KMS-11 (cell line): ENCODE measurements around the gene PROC.

Source experiments
- H2AFZ ChIP-seq: fragments of 200-600 bp; sonication (generic); 2 replicates; pipeline ENCODE4 v1.6.1; 2016; ENCODE audit warnings: antibody characterized with exemption, mixed run types, low read depth
- H3K27ac ChIP-seq: fragments of 200-600 bp; sonication (generic); 2 replicates; pipeline ENCODE4 v1.6.1; 2016; ENCODE audit warnings: mild to moderate bottlenecking, mixed run types
- H3K27me3 ChIP-seq: fragments of 200-600 bp; sonication (generic); 2 replicates; pipeline ENCODE4 v1.6.1; 2017; ENCODE audit warnings: mild to moderate bottlenecking, low read depth, mixed run types, moderate library complexity; ENCODE audit not compliant: insufficient read depth
- H3K36me3 ChIP-seq: fragments of 200-600 bp; sonication (generic); 2 replicates; pipeline ENCODE4 v1.6.1; 2017; ENCODE audit warnings: mild to moderate bottlenecking, mixed run types; ENCODE audit not compliant: insufficient read depth
- H3K4me1 ChIP-seq: fragments of 200-600 bp; sonication (generic); 2 replicates; pipeline ENCODE4 v1.6.1; 2016; ENCODE audit warnings: mild to moderate bottlenecking, low read depth, mixed run types; ENCODE audit not compliant: poor library complexity, severe bottlenecking
- H3K4me2 ChIP-seq: fragments of 200-600 bp; sonication (generic); 2 replicates; pipeline ENCODE4 v1.7.0; 2016; ENCODE audit warnings: mild to moderate bottlenecking, mixed run types
- H3K4me3 ChIP-seq: fragments of 200-600 bp; sonication (generic); IDR thresholded peaks from 2 replicates; pipeline ENCODE4 v1.6.1; 2017; ENCODE audit warnings: low read depth, low read length, mixed read lengths; ENCODE audit not compliant: insufficient read depth
- H3K79me2 ChIP-seq: fragments of 200-600 bp; sonication (generic); 2 replicates; pipeline ENCODE4 v1.6.1; 2016; ENCODE audit warnings: low read depth, mixed run types; ENCODE audit not compliant: insufficient read depth
- H3K9ac ChIP-seq: fragments of 200-600 bp; sonication (generic); 2 replicates; pipeline ENCODE4 v1.6.1; 2016; ENCODE audit warnings: mild to moderate bottlenecking, mixed run types
- H4K20me1 ChIP-seq: fragments of 200-600 bp; sonication (generic); 2 replicates; pipeline ENCODE4 v1.6.1; 2016; ENCODE audit warnings: mild to moderate bottlenecking, mixed run types; ENCODE audit not compliant: insufficient read depth
- TF ChIP-seq, protein P1 (sequence below): fragments of 200-600 bp; sonication (generic); conservative IDR thresholded peaks from 2 replicates; pipeline ENCODE4 v1.6.1; 2017; ENCODE audit warnings: low read depth, mild to moderate bottlenecking, antibody characterized with exemption, low read length, moderate library complexity, mixed read lengths

PROC gene

DNA sequence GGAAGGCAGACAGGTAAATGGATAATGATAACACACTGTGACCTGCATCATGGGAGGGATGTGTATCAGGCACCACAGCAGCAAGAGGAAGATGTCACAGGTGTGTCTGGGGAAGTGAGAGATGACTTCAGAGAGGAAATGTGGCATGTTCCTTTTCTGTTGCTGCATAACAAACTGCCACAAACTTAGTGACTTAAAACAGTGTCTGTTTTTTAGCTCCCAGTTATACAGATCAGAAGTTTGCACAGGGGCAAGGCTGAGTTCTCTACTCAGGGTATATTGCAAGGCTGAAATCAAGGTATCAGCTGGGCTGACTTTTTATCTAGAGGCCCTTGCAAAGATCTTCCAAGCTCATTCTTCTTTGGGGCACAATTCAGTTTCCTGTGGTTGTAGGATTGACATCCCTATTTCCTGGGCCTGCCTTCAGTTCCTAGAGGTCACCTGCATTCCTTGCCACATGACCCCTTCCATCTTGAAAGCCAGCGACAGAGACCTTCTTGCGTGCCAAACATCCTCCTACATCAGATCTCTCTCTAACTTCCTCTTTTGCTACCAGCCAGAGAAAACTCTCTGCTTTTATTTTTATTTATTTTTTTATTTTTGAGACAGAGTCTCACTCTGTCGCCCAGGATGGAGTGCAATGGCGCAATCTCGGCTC is 28.3 kb upstream of the PROC start:
- H3K4me3 ChIP-seq = no peak overlapping the region
- no peaks in the 10 kb centered on the region for H4K20me1 ChIP-seq
- no peak overlapping the region for H3K9ac ChIP-seq
- H3K27ac ChIP-seq = no peak overlapping the region
- no peaks in the 10 kb centered on the region for H3K27me3 ChIP-seq
- peaks cover 37% of the 10 kb centered on the region for H3K4me1 ChIP-seq
- peaks cover 20% of the 10 kb centered on the region; the same call in 1 of the 2 replicates for H3K79me2 ChIP-seq
- TF ChIP-seq, protein P1, sequence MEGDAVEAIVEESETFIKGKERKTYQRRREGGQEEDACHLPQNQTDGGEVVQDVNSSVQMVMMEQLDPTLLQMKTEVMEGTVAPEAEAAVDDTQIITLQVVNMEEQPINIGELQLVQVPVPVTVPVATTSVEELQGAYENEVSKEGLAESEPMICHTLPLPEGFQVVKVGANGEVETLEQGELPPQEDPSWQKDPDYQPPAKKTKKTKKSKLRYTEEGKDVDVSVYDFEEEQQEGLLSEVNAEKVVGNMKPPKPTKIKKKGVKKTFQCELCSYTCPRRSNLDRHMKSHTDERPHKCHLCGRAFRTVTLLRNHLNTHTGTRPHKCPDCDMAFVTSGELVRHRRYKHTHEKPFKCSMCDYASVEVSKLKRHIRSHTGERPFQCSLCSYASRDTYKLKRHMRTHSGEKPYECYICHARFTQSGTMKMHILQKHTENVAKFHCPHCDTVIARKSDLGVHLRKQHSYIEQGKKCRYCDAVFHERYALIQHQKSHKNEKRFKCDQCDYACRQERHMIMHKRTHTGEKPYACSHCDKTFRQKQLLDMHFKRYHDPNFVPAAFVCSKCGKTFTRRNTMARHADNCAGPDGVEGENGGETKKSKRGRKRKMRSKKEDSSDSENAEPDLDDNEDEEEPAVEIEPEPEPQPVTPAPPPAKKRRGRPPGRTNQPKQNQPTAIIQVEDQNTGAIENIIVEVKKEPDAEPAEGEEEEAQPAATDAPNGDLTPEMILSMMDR = no peak
- H3K4me2 ChIP-seq = no peak overlapping the region
- H2AFZ ChIP-seq = no peak overlapping the region
- H3K36me3 ChIP-seq = no peaks in the 10 kb centered on the region

DNA sequence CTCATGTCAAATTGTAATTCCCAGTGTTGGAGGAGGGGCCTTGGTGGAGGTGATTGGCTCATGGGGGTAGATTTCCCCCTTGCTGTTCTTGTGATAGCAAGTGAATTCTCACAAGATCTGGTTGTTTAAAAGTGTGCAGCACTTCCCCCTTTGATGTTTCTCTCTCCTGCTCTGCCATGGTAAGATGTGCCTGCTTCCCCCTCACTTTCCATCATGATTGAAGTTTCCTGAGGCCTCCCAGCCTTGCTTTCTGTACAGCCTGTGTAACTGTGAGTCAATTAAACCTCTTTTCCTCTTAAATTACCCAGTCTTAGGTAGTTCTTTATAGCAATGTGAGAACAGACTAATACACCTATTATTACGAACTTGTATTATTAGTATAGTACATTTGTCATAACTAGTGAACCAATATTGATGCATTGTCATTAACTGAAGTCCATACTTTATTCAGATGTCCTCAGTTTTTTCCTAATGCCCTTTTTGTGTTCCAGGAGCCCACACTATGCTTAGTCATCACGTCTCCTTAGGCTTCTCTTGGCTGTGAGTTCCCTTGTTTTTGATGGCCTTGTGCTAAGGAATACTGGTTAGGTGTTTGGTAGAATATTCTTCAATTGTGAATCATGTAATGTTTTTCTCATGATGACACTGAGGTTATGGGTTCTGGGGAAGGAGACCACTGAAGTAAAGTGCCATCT is 25.9 kb upstream of the PROC start:
- Histone ChIP-seq H3K4me3 (no peak overlapping the region), H3K27me3 (no peaks in the 10 kb centered on the region), H3K79me2 (no peaks in the 10 kb centered on the region), H3K4me1 (peaks cover 26% of the 10 kb centered on the region), H2AFZ (no peak overlapping the region), H3K36me3 (no peaks in the 10 kb centered on the region), H3K27ac (no peak overlapping the region), H4K20me1 (no peaks in the 10 kb centered on the region), H3K9ac (no peak overlapping the region), H3K4me2 (no peak overlapping the region)
- TF ChIP-seq, protein P1 = no peak

DNA sequence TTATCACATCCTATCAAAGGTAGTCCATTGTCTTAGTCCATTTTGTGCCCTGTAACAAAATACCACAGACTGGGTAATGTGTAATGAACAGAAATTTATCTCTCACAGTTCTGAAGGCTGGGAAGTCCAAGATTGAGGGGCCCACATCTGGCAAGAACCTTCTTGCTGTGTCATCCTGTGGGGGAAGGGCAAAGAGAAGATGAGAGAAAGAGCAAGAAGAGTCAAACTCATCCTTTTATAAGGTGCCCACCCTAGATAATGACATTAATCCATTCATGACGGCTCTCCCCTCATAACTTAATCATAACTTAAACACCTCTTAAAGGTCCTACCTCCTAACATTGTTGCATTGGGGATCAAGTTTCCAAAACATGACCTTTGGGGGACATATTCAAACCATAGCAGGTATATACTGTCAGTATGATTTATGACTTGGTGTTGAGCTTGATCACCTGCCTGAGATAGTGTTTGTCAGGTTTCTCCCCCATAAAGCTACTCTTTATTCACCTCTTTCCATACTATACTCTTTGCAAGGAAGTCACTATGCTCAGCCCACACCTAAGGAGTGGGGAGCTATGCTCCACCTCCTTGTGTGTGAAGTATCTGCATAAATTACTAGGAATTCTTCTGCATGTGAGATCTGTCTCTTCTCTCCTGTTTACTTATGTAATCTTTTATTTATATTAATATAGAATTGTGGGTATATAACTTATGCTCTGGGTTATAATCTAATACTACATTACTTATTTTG is 25.2 kb upstream of the PROC start:
- H2AFZ ChIP-seq = no peak overlapping the region
- no peak overlapping the region for H3K4me3 ChIP-seq
- no peaks in the 10 kb centered on the region for H3K36me3 ChIP-seq
- no peak overlapping the region for H3K9ac ChIP-seq
- peaks cover 29% of the 10 kb centered on the region for H3K4me1 ChIP-seq
- TF ChIP-seq, protein P1 = no peak
- H3K27me3 ChIP-seq = no peaks in the 10 kb centered on the region
- no peaks in the 10 kb centered on the region for H4K20me1 ChIP-seq
- H3K4me2 ChIP-seq = no peak overlapping the region
- no peaks in the 10 kb centered on the region for H3K79me2 ChIP-seq
- no peak overlapping the region for H3K27ac ChIP-seq

DNA sequence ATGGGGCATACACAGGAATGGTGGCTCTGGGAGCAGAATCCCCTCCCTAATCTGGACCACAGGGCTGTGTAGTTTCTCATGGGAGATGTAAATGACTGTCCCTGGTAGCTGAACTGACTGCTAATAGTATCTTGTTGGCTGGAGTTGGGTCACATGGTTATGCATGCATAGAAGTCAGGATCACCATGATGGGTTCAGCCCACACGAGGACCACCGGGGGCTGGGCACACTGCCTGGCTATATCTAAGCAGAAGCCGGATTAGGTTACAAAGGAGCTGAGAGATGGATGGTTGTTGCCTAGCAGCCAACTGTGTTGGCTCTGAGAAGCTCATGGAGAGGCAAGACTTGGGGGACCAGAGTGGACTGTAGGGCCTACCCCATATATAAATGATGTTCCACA is 23.7 kb upstream of the PROC start:
- TF ChIP-seq, protein P1 = no peak
- no peak overlapping the region for H3K4me3 ChIP-seq
- H3K36me3 ChIP-seq = no peaks in the 10 kb centered on the region
- H2AFZ ChIP-seq = no peak overlapping the region
- H3K4me2 ChIP-seq = no peak overlapping the region
- no peaks in the 10 kb centered on the region for H3K27me3 ChIP-seq
- H4K20me1 ChIP-seq = no peaks in the 10 kb centered on the region
- H3K27ac ChIP-seq = no peak overlapping the region
- H3K4me1 ChIP-seq = peaks cover 23% of the 10 kb centered on the region
- H3K79me2 ChIP-seq = no peaks in the 10 kb centered on the region
- H3K9ac ChIP-seq = no peak overlapping the region
